Measurements from ENCODE around the gene GFI1B.
A peak's percentile ranks its signal among the peaks of the same experiment; 100 is the strongest.
"Not testable (repeated sequence)": the region's sequence is repeated elsewhere in the genome, so short reads cannot be mapped to it uniquely, and the experiment has no call there.

GRCh38 chr9:133040892-133041479, 62.5 kb downstream of the GFI1B start:
- peak; percentile 47 for TF ChIP-seq CTCF (IDR thresholded peaks at IDR 0.05)
- not testable (repeated sequence) for TF ChIP-seq ELK1 (IDR thresholded peaks at IDR 0.05; ENCODE audit: low read depth, low read length); MYC (IDR thresholded peaks at IDR 0.05; ENCODE audit: borderline replicate concordance, low read length); REST (IDR thresholded peaks at IDR 0.05); POLR2A (IDR thresholded peaks at IDR 0.05; ENCODE audit: low read length)
